K562 (cell line): ENCODE measurements around the gene ATP6V1G2. TPM values are rescaled to one million over a fixed set of nuclear protein-coding genes. Genes with fewer than 3 reads are reported as not detected.

Source experiments
- BACH1 ChIP-seq: fragments of 200-800 bp; sonication (Bioruptor generic); IDR thresholded peaks from 2 replicates; pipeline ENCODE4 v1.6.1; 2016; ENCODE audit warnings: missing genetic modification characterization, missing compliant biosample characterization
- FOXA3 ChIP-seq, 2 experiments: fragments of 450-650 bp in 1 of 2; sonication (generic) in 1 of 2; formaldehyde crosslinking; IDR thresholded peaks in 1 of 2; conservative IDR thresholded peaks in 1 of 2; 2 replicates each; pipeline versions ENCODE4 v1.4.0 to v1.8.0; 2020 to 2022; ENCODE audit warnings: mild to moderate bottlenecking in 2 of 2, missing genetic modification reagents in 1 of 2
- HDAC6 ChIP-seq: IDR thresholded peaks from 2 replicates; pipeline ENCODE4 v1.6.1; 2012; ENCODE audit warnings: low read depth, mild to moderate bottlenecking, control low read depth, inconsistent platforms, low read length, moderate library complexity
- JUN ChIP-seq, 2 experiments: sonication (generic) in 1 of 2; formaldehyde crosslinking in 1 of 2; IDR thresholded peaks; 2 replicates each; pipeline versions ENCODE4 v1.6.1 to v1.8.0; 2012 to 2022; ENCODE audit warnings: borderline replicate concordance in 2 of 2, mild to moderate bottlenecking in 2 of 2, improper control_type of control experiment in 1 of 2, low read depth in 1 of 2, low read length in 1 of 2, missing genetic modification reagents in 1 of 2
- KLF13 ChIP-seq: fragments of 450-650 bp; IDR thresholded peaks from 2 replicates; pipeline ENCODE4 v1.6.1; 2016; ENCODE audit warnings: missing genetic modification characterization, low read depth, mild to moderate bottlenecking, missing compliant biosample characterization, moderate library complexity, borderline replicate concordance
- KLF6 ChIP-seq: fragments of 250-450 bp; sonication (Bioruptor Pico); IDR thresholded peaks from 2 replicates; pipeline ENCODE4 v1.4.0; 2020; ENCODE audit warnings: mild to moderate bottlenecking, moderate library complexity, borderline replicate concordance
- MEF2D ChIP-seq: conservative IDR thresholded peaks from 2 replicates; pipeline ENCODE4 v1.6.1; 2016; ENCODE audit warnings: low read depth, missing genetic modification characterization, missing compliant biosample characterization
- MYC ChIP-seq, 2 experiments: fragments of 250-450 bp in 1 of 2; sonication (Bioruptor Pico) in 1 of 2; IDR thresholded peaks; 2 replicates each; pipeline versions ENCODE4 v1.5.1 to v1.6.1; 2012 to 2021; ENCODE audit warnings: low read depth in 2 of 2, borderline replicate concordance in 1 of 2, improper control_type of control experiment in 1 of 2, low read length in 1 of 2, mild to moderate bottlenecking in 1 of 2, moderate library complexity in 1 of 2
- RAD21 ChIP-seq, 2 experiments: fragments of 250-450 bp in 1 of 2; fragments of 450-650 bp in 1 of 2; sonication (Bioruptor Pico) in 1 of 2; formaldehyde crosslinking in 1 of 2; IDR thresholded peaks in 1 of 2; conservative IDR thresholded peaks in 1 of 2; 2 replicates each; pipeline versions ENCODE4 v1.4.0 to v1.8.0; 2020 to 2022; ENCODE audit warnings: mild to moderate bottlenecking in 2 of 2, moderate library complexity in 1 of 2
- RB1 ChIP-seq: fragments of 450-650 bp; IDR thresholded peaks from 2 replicates; pipeline ENCODE4 v1.6.1; 2017; ENCODE audit warnings: low read depth, mild to moderate bottlenecking
- RCOR1 ChIP-seq, 2 experiments: IDR thresholded peaks; 2 replicates each; pipeline ENCODE4 v1.6.1; 2012; ENCODE audit warnings: low read depth in 2 of 2, low read length in 2 of 2, borderline replicate concordance in 1 of 2, improper control_type of control experiment in 1 of 2
- SRF ChIP-seq, 2 experiments: fragments of 250-450, 450-650 bp in 1 of 2; sonication (Bioruptor Pico) in 1 of 2; sonication (generic) in 1 of 2; formaldehyde crosslinking; IDR thresholded peaks; 2 replicates each; pipeline versions ENCODE4 v1.5.0 to v1.5.1; 2020 to 2022; ENCODE audit warnings: mild to moderate bottlenecking in 1 of 2, missing genetic modification reagents in 1 of 2
- ZNF347 ChIP-seq: fragments of 450-650 bp; formaldehyde crosslinking; IDR thresholded peaks from 2 replicates; pipeline ENCODE4 v1.4.0; 2020; ENCODE audit warnings: low read depth, mild to moderate bottlenecking, moderate library complexity
- polyA plus RNA-seq, 8 experiments: library from polyadenylated mRNA; depleted of rRNA in 4 of 8; stranded (reverse) in 5 of 8; unstranded in 3 of 8; fragments of >200 nt; fragmentation: Nextera tagmentation in 2 of 8; fragmentation: Illumina TruSeq in 1 of 8; extraction: Ambion mirVana in 2 of 8; extraction: Trizol in 1 of 8; gene quantifications; 2 replicates each; pipeline versions ENCODE4 v1.2.1 to v1.2.3, GENCODE V29; 2011 to 2014; ENCODE audit warnings: inconsistent platforms in 1 of 8, missing spikeins in 1 of 8
- total RNA-seq, 7 experiments: library from RNA; depleted of rRNA in 6 of 7; stranded (reverse); fragments of >200 nt in 6 of 7; fragmentation: Illumina TruSeq in 2 of 7; extraction: Trizol in 2 of 7; gene quantifications; 2 replicates each; pipeline versions ENCODE4 v1.2.1 to v1.2.3, GENCODE V29; 2011 to 2021; ENCODE audit warnings: low replicate concordance in 1 of 7
- TF ChIP-seq, protein P1 (sequence below): sonication (generic); formaldehyde crosslinking; IDR thresholded peaks from 2 replicates; pipeline ENCODE4 v1.8.0; 2022; ENCODE audit warnings: missing genetic modification reagents, mild to moderate bottlenecking, moderate library complexity, borderline replicate concordance
- TF ChIP-seq, protein P2 (sequence below), 3 experiments: fragments of 200-800 bp in 1 of 3; fragments of 250-450 bp in 1 of 3; fragments of 450-650 bp in 1 of 3; sonication (Bioruptor Pico) in 1 of 3; sonication (Bioruptor generic) in 1 of 3; formaldehyde crosslinking in 1 of 3; IDR thresholded peaks; 2 replicates each; pipeline versions ENCODE4 v1.6.1 to v1.8.0; 2016 to 2022; ENCODE audit warnings: mild to moderate bottlenecking in 2 of 3, missing genetic modification characterization in 2 of 3, missing compliant biosample characterization in 1 of 3, moderate library complexity in 1 of 3

The ATP6V1G2 gene
- total and polyA plus RNA-seq, 9 of the 15 experiments (the other 6 are each of a cell fraction or from before 2014, with no cell fraction given): 0.14 to 1.5 (median 0.33) TPM

DNA sequence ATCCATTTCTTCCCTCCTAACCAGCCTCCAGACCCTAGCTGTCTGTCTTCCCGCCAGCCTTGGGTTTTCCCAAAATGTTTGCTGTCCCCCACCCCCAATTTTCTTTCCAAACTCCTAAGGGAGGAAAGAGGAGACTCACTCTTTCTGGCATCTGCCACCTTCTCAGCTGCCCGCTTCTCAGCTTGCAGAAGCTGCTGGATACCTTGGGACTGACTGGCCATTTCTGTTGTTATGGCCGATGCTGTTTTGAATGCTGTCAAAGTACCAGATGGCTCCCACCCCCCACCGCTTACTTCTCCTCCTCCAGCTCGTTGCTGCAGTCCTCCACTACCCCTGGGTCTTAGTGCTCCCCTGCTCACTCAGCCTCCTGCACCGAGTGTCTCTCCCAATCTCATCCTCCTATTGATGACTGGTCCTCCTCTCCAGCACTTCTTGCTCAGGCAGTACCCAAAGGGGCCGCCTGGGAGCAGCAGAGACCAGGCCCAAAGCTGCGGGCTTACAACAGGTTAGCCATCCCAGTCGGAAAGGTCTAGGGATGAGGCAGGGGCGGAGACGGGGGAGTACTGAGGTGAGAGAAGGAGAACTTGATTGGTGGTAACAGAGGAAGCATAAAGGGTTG, at the start of gene ATP6V1G2 (continued):
- TF ChIP-seq, protein P1, sequence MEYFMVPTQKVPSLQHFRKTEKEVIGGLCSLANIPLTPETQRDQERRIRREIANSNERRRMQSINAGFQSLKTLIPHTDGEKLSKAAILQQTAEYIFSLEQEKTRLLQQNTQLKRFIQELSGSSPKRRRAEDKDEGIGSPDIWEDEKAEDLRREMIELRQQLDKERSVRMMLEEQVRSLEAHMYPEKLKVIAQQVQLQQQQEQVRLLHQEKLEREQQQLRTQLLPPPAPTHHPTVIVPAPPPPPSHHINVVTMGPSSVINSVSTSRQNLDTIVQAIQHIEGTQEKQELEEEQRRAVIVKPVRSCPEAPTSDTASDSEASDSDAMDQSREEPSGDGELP: peak; percentile 39; the same call in 1 of the 2 replicates
- TF ChIP-seq RCOR1 (IDR thresholded peaks at IDR 0.05; ENCODE audit: borderline replicate concordance in 1 of 2, low read depth in 2 of 2, low read length in 2 of 2) (peak; percentile 47 to 95; a peak in 3 of 4 replicates), MYC (IDR thresholded peaks at IDR 0.05; ENCODE audit: low read depth, low read length) (peak; percentile 52; the same call in 1 of the 2 replicates), MYC (CRISPR knock-in tag; IDR thresholded peaks at IDR 0.05; ENCODE audit: borderline replicate concordance, low read depth) (no peak), KLF13 (tag) (0 out of 2 replicates have a peak, but pooled peaks have one; percentile 43), ZNF347 (no peak), RB1 (peak; percentile 83), BACH1 (tag) (no peak), JUN (IDR thresholded peaks at IDR 0.05; ENCODE audit: borderline replicate concordance, low read depth, low read length) (peak; percentile 32; the same call in 1 of the 2 replicates), JUN (CRISPR knock-in tag; IDR thresholded peaks at IDR 0.05; ENCODE audit: borderline replicate concordance) (no peak; the same call in 1 of the 2 replicates), SRF (CRISPR knock-in tag; IDR thresholded peaks at IDR 0.05) (0 out of 4 replicates have a peak, but pooled peaks of 1 of the 2 experiments have one; percentile 26), HDAC6 (no peak), RAD21 (CRISPR knock-in tag; conservative IDR thresholded peaks at IDR 0.05 in 1 of 2, IDR thresholded peaks at IDR 0.05 in 1 of 2) (peak; percentile 99 to 100), KLF6 (CRISPR knock-in tag) (no peak), MEF2D (tag) (no peak), FOXA3 (CRISPR knock-in tag; conservative IDR thresholded peaks at IDR 0.05 in 1 of 2, IDR thresholded peaks at IDR 0.05 in 1 of 2) (0 out of 4 replicates have a peak, but pooled peaks of 1 of the 2 experiments have one; percentile 20)
- TF ChIP-seq, protein P2, sequence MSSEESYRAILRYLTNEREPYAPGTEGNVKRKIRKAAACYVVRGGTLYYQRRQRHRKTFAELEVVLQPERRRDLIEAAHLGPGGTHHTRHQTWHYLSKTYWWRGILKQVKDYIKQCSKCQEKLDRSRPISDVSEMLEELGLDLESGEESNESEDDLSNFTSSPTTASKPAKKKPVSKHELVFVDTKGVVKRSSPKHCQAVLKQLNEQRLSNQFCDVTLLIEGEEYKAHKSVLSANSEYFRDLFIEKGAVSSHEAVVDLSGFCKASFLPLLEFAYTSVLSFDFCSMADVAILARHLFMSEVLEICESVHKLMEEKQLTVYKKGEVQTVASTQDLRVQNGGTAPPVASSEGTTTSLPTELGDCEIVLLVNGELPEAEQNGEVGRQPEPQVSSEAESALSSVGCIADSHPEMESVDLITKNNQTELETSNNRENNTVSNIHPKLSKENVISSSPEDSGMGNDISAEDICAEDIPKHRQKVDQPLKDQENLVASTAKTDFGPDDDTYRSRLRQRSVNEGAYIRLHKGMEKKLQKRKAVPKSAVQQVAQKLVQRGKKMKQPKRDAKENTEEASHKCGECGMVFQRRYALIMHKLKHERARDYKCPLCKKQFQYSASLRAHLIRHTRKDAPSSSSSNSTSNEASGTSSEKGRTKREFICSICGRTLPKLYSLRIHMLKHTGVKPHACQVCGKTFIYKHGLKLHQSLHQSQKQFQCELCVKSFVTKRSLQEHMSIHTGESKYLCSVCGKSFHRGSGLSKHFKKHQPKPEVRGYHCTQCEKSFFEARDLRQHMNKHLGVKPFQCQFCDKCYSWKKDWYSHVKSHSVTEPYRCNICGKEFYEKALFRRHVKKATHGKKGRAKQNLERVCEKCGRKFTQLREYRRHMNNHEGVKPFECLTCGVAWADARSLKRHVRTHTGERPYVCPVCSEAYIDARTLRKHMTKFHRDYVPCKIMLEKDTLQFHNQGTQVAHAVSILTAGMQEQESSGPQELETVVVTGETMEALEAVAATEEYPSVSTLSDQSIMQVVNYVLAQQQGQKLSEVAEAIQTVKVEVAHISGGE (CRISPR knock-in tag; IDR thresholded peaks at IDR 0.05): peak in 2 of 3 experiments; percentile 33 to 88; a peak in 2 of 6 replicates
